ENCODE data around the gene STK35. TPM values are rescaled to one million over a fixed set of nuclear protein-coding genes. Genes with fewer than 3 reads are reported as not detected.
"Not testable (repeated sequence)": the region's sequence is repeated elsewhere in the genome, so short reads cannot be mapped to it uniquely, and the experiment has no call there.

The STK35 gene
- total RNA-seq, 1 experiment from 2014 or later: 14.1 TPM

- DNase-seq (ENCODE audit: low spot score): no peak
These were observed 81.8 kb downstream of the STK35 start for GRCh38 chr20:2183381-2183780.

- not testable (repeated sequence) for DNase-seq (ENCODE audit: low spot score)
These were observed 83.3 kb downstream of the STK35 start for GRCh38 chr20:2184933-2185332.

GRCh38 chr20:2195614-2196013 lies 94.0 kb downstream of the STK35 start:
- DNase-seq (ENCODE audit: low spot score): no peak

GRCh38 chr20:2197166-2197565 lies 95.5 kb downstream of the STK35 start:
- no peak for DNase-seq (ENCODE audit: low spot score)

Other genes starting within 250 kb of the STK35 start
- gene SIRPA, start 206.4 kb upstream of the STK35 start, total RNA-seq (2014; rRNA removed; shearing (Covaris generic)): 8.1 and 10.5 TPM in 2 replicates
- not detected in 2 replicates for gene PDYN, start 107.8 kb upstream of the STK35 start, total RNA-seq (2014; rRNA removed; shearing (Covaris generic))
- 0.53 TPM in 1 of 2 replicates, not detected in the other for gene TGM3, start 194.2 kb downstream of the STK35 start, total RNA-seq (2014; rRNA removed; shearing (Covaris generic))